Vagina (tissue), 2 donors: ENCODE measurements around the gene DGKQ. TPM values are rescaled to one million over a fixed set of nuclear protein-coding genes. Genes with fewer than 3 reads are reported as not detected.

ENCODE experiments used
- DNase-seq, 2 donors: peaks; one replicate each; pipeline ENCODE4 v3.0.0-alpha.2; 2017; ENCODE audit errors: extremely low spot score in 2 of 2
- H3K27ac ChIP-seq: fragments of 200-600 bp; sonication (generic); one replicate; pipeline ENCODE4 v1.5.1; 2019
- H3K27me3 ChIP-seq: fragments of 200-600 bp; sonication (generic); one replicate; pipeline ENCODE4 v1.5.1; 2019
- H3K36me3 ChIP-seq, 2 donors: fragments of 200-600 bp; sonication (generic); one replicate each; pipeline ENCODE4 v1.5.1; 2017 to 2019
- H3K4me1 ChIP-seq: fragments of 200-600 bp; sonication (generic); one replicate; pipeline ENCODE4 v1.5.1; 2019
- H3K4me3 ChIP-seq, 2 donors: fragments of 200-600 bp; sonication (generic); 1 replicate in 1 of 2; 2 replicates in 1 of 2; pipeline ENCODE4 v1.5.1; 2016 to 2019
- H3K9me3 ChIP-seq: fragments of 200-600 bp; sonication (generic); one replicate; pipeline ENCODE4 v1.5.1; 2019
- CTCF ChIP-seq, 3 experiments: fragments of 450-650 bp in 2 of 3; fragments of 200-600 bp in 1 of 3; sonication (generic) in 1 of 3; IDR thresholded peaks; one replicate each; pipeline ENCODE4 v1.5.1; 2017 to 2019; ENCODE audit warnings: antibody characterized with exemption in 3 of 3, mild to moderate bottlenecking in 2 of 3, moderate library complexity in 2 of 3
- POLR2A ChIP-seq, 2 donors: fragments of 450-650 bp; IDR thresholded peaks; one replicate each; pipeline ENCODE4 v1.6.1; 2017; ENCODE audit warnings: antibody characterized with exemption in 2 of 2, mild to moderate bottlenecking in 2 of 2, moderate library complexity in 2 of 2
- POLR2AphosphoS5 ChIP-seq, 2 donors: sonication (generic); formaldehyde crosslinking; IDR thresholded peaks; one replicate each; pipeline ENCODE4 v1.9.0; 2017; ENCODE audit warnings: antibody characterized with exemption in 2 of 2, mild to moderate bottlenecking in 2 of 2, low read depth in 1 of 2; ENCODE audit not compliant: insufficient read depth in 1 of 2
- intact Hi-C: fragments of 100-400 bp; cut with DNase I; formaldehyde crosslinking; loops from one replicate; pipeline ENCODE4 v1.15.1; 2023
- total RNA-seq: library from RNA; depleted of rRNA; stranded (reverse); fragments of >200 nt; gene quantifications from one replicate; pipeline ENCODE4 v1.2.3, GENCODE V29; 2016

DGKQ gene
- total RNA-seq, 1 donor from 2014 or later, result 16.2 TPM

- Histone ChIP-seq H3K36me3 (peaks cover 0 to 23% of the 10 kb centered on the region in 2 donors), H3K4me3 (no peak overlapping the region), H3K4me1 (no peaks in the 10 kb centered on the region), H3K27ac (no peak overlapping the region), H3K27me3 (no peaks in the 10 kb centered on the region), H3K9me3 (no peaks in the 10 kb centered on the region)
- intact Hi-C loops, result no loop called here
- TF ChIP-seq POLR2A (IDR thresholded peaks at IDR 0.05) (no peak), CTCF (IDR thresholded peaks at IDR 0.05) (no peak), POLR2AphosphoS5 (IDR thresholded peaks at IDR 0.05; ENCODE audit: insufficient read depth in 1 of 2, low read depth in 1 of 2) (no peak)
- no peak for DNase-seq
These were observed 18.0 kb downstream of the DGKQ start for GRCh38 chr4:955161-955921.

DNA sequence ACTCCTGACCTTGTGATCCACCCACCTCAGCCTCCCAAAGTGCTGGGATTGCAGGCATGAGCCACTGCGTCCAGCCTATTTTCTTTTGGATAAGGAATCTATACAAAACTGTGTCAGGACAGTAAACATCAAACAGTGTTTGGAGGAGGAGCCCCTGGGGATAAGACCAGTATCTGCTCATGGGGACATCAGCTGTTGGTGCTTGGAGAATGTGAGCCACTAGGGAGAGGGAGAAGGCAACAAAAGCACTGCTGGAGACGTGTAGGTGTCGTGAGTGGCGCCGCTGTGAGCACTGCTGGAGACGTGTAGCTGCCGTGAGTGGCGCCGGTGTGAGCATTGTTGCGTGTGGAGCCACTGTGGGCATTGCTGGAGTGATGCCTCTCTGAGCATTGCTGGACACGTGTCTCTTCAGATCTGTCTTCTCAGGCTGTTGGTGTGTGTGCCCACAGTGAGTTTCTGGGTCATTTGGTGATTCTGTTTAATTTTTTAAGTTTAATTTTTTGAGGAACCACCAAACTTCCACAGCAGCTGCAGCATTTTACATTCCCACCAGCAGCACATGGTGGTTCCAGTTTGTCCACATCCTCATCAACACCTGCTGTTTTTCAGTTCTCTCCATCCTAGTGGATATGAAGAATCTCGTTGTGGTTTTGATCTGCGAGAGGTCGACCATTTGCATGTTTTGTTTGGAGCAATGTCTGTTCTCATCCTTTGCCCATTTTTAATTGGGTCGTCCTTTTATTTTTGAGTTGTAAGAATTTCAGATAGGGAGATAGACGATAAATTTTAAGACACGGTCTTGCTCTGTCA, 19.0 kb downstream of the DGKQ start:
- no peak for TF ChIP-seq POLR2A (IDR thresholded peaks at IDR 0.05)
- no peak for TF ChIP-seq CTCF (IDR thresholded peaks at IDR 0.05)
- TF ChIP-seq POLR2AphosphoS5 (IDR thresholded peaks at IDR 0.05; ENCODE audit: insufficient read depth in 1 of 2, low read depth in 1 of 2), result no peak
- intact Hi-C loops, result no loop called here
- no peak for DNase-seq

GRCh38 chr4:953574-953915, 19.8 kb downstream of the DGKQ start:
- Histone ChIP-seq H3K36me3 (peaks cover 0 to 23% of the 10 kb centered on the region in 2 donors), H3K27ac (no peak overlapping the region), H3K4me3 (no peak overlapping the region), H3K4me1 (no peaks in the 10 kb centered on the region), H3K9me3 (no peaks in the 10 kb centered on the region), H3K27me3 (no peaks in the 10 kb centered on the region)
- TF ChIP-seq POLR2A (IDR thresholded peaks at IDR 0.05) (no peak), POLR2AphosphoS5 (IDR thresholded peaks at IDR 0.05; ENCODE audit: insufficient read depth in 1 of 2, low read depth in 1 of 2) (no peak), CTCF (IDR thresholded peaks at IDR 0.05) (no peak)
- intact Hi-C loops, result no loop called here
- no peak for DNase-seq

More for the DNA sequence above, 19.0 kb downstream of the DGKQ start:
- no peak overlapping the region for H3K4me3 ChIP-seq
- H3K27me3 ChIP-seq, result no peaks in the 10 kb centered on the region
- H3K36me3 ChIP-seq, result peaks cover 0 to 23% of the 10 kb centered on the region in 2 donors
- H3K9me3 ChIP-seq, result no peaks in the 10 kb centered on the region
- H3K4me1 ChIP-seq, result no peaks in the 10 kb centered on the region
- no peak overlapping the region for H3K27ac ChIP-seq

DNA sequence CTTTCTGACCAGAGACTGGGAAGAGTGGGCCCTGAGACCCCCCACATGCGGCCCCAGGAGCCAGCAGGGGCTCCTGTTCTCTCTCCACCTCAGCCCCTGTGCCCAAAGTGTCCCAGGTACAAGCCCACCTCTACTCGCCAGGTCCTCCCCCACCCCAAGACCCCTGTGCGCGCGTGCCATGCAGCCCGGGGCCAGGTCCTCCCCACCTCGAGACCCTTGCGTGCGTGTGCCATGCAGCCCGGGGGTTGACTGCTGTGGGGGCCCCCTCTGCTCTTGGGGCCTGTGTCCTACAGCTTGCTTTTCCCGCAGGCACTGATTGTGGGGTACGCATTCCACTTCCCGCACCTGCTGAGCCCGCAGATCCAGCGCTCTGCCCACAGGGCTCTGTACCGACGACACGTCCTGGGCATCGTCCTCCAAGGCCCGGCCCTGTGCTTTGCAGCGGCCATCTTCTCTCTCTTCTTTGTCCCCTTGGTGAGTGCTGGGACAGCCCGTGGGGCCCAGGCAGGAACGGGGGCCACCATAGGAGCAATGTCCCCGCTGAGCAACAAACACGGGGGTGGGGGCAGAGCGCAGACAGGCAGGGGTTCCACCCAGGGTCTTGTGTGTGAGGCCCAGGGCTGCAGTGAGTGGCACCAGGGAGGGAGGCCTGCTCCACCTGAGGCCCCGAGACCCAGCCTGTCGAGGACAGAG, 20.3 kb downstream of the DGKQ start:
- TF ChIP-seq CTCF (IDR thresholded peaks at IDR 0.05) (no peak), POLR2A (IDR thresholded peaks at IDR 0.05) (no peak), POLR2AphosphoS5 (IDR thresholded peaks at IDR 0.05; ENCODE audit: insufficient read depth in 1 of 2, low read depth in 1 of 2) (no peak)
- no peak overlapping the region for H3K4me3 ChIP-seq
- H3K27ac ChIP-seq, result no peak overlapping the region
- H3K36me3 ChIP-seq, result peaks cover 0 to 20% of the 10 kb centered on the region in 2 donors
- intact Hi-C loops, result no loop called here
- H3K9me3 ChIP-seq, result no peaks in the 10 kb centered on the region
- H3K27me3 ChIP-seq, result no peaks in the 10 kb centered on the region
- no peak for DNase-seq
- no peaks in the 10 kb centered on the region for H3K4me1 ChIP-seq
